PC-9 (cell line): ENCODE data around the gene DERL3. TPM values are rescaled to one million over a fixed set of nuclear protein-coding genes. Genes with fewer than 3 reads are reported as not detected.

Source experiments
- BruUV-seq: library from RNA; stranded (reverse); fragments of 400-500 nt; replicated peaks from 2 replicates; lab custom pipeline; 2021; lab: Mats Ljungman, UMichigan
- CTCF ChIA-PET: fragments of 300-600 bp; sonication (Branson Sonifier 250); formaldehyde crosslinking; loops from one replicate; lab custom pipeline; 2022; ENCODE audit warnings: antibody characterized with exemption; lab: Charles Lee
- POLR2A ChIA-PET: fragments of 300-600 bp; sonication (Branson Sonifier 250); formaldehyde crosslinking; loops from one replicate; lab custom pipeline; 2022; ENCODE audit warnings: antibody characterized with exemption; ENCODE audit not compliant: unreplicated experiment; lab: Charles Lee
- DNase-seq, 2 experiments: peaks; one replicate each; pipeline versions ENCODE4 v3.0.0 to v3.0.0-alpha.2; 2015 to 2022; ENCODE audit warnings: mixed read lengths in 1 of 2
- H2AFZ ChIP-seq: fragments of 200-600 bp; sonication (generic); 2 replicates; pipeline ENCODE4 v1.8.1; 2017; ENCODE audit warnings: antibody characterized with exemption
- H3F3A ChIP-seq: fragments of 200-600 bp; sonication (generic); 2 replicates; pipeline ENCODE4 v1.8.1; 2017; ENCODE audit warnings: antibody characterized with exemption, mild to moderate bottlenecking, low read depth; ENCODE audit not compliant: insufficient read depth
- H3K27ac ChIP-seq: fragments of 200-600 bp; sonication (generic); 2 replicates; pipeline ENCODE4 v1.6.1; 2016; ENCODE audit warnings: mixed run types
- H3K27me3 ChIP-seq: fragments of 200-600 bp; sonication (generic); 2 replicates; pipeline ENCODE4 v1.6.1; 2016; ENCODE audit warnings: low read depth, mixed run types; ENCODE audit not compliant: insufficient read depth
- H3K36me3 ChIP-seq: fragments of 200-600 bp; sonication (generic); 2 replicates; pipeline ENCODE4 v1.6.1; 2016; ENCODE audit warnings: low read depth, mixed run types
- H3K4me1 ChIP-seq: fragments of 200-600 bp; sonication (generic); replicated peaks from 2 replicates; pipeline ENCODE4 v1.6.1; 2016; ENCODE audit warnings: mixed run types; ENCODE audit not compliant: insufficient read depth
- H3K4me2 ChIP-seq: fragments of 200-600 bp; sonication (generic); 2 replicates; pipeline ENCODE4 v1.6.1; 2017; ENCODE audit warnings: mixed run types
- H3K4me3 ChIP-seq: fragments of 200-600 bp; sonication (generic); 2 replicates; pipeline ENCODE4 v1.6.1; 2016; ENCODE audit warnings: mixed run types
- H3K79me2 ChIP-seq: fragments of 200-600 bp; sonication (generic); 2 replicates; pipeline ENCODE4 v1.6.1; 2017; ENCODE audit warnings: low read depth, mixed run types
- H3K9me2 ChIP-seq: fragments of 200-600 bp; sonication (generic); 2 replicates; pipeline ENCODE4 v1.8.1; 2017; ENCODE audit warnings: mild to moderate bottlenecking; ENCODE audit not compliant: insufficient read depth
- H3K9me3 ChIP-seq: fragments of 200-600 bp; sonication (generic); 2 replicates; pipeline ENCODE4 v1.8.1; 2016; ENCODE audit warnings: low read depth; ENCODE audit not compliant: insufficient read depth
- H4K20me1 ChIP-seq: fragments of 200-600 bp; sonication (generic); 2 replicates; pipeline ENCODE4 v1.8.1; 2017; ENCODE audit not compliant: insufficient read depth
- CTCF ChIP-seq: fragments of 200-600 bp; sonication (generic); conservative IDR thresholded peaks from 2 replicates; pipeline ENCODE4 v1.6.1; 2017; ENCODE audit warnings: mixed run types, antibody characterized with exemption, mild to moderate bottlenecking, moderate library complexity
- EZH2 ChIP-seq: fragments of 200-600 bp; sonication (generic); IDR thresholded peaks from 2 replicates; pipeline ENCODE4 v1.8.0; 2017; ENCODE audit warnings: antibody characterized with exemption, low read depth
- intact Hi-C: fragments of 100-400 bp; cut with micrococcal nuclease; formaldehyde crosslinking; loops from one replicate; pipeline ENCODE4 v1.10.0; 2022; ENCODE audit not compliant: unreplicated experiment
- total RNA-seq: library from RNA; stranded (reverse); gene quantifications from 2 replicates; pipeline ENCODE4 v1.2.3, GENCODE V29; 2021

Gene DERL3
- total RNA-seq, 1 experiment from 2014 or later: 0.41 TPM

- no peaks in the 10 kb centered on the region for H3K9me3 ChIP-seq
- no peaks in the 10 kb centered on the region for H3K27me3 ChIP-seq
- ChIA-PET CTCF (no interaction called here), POLR2A (no interaction called here)
- H3K9me2 ChIP-seq: no peaks in the 10 kb centered on the region
- no peaks in the 10 kb centered on the region for H3F3A ChIP-seq
- no peaks in the 10 kb centered on the region for H3K4me1 ChIP-seq
- intact Hi-C loops: no loop called here
- H3K36me3 ChIP-seq: no peaks in the 10 kb centered on the region
- no TSS peak for BruUV-seq
- TF ChIP-seq CTCF: no peak
- TF ChIP-seq EZH2: no peak
- no peak overlapping the region for H3K4me2 ChIP-seq
- no peaks in the 10 kb centered on the region for H4K20me1 ChIP-seq
- H2AFZ ChIP-seq: no peak overlapping the region
- H3K4me3 ChIP-seq: no peak overlapping the region
- no peak for DNase-seq
- H3K27ac ChIP-seq: no peak overlapping the region
- no peaks in the 10 kb centered on the region for H3K79me2 ChIP-seq
Observed at GRCh38 chr22:23882370-23882769, 43.6 kb upstream of the DERL3 start.

- H3K79me2 ChIP-seq: no peaks in the 10 kb centered on the region
- no peak overlapping the region for H3K4me2 ChIP-seq
- intact Hi-C loops: no loop called here
- no peaks in the 10 kb centered on the region for H3K9me3 ChIP-seq
- no TSS peak for BruUV-seq
- POLR2A ChIA-PET: no interaction called here
- H3K27ac ChIP-seq: no peak overlapping the region
- H3K4me1 ChIP-seq: no peaks in the 10 kb centered on the region
- no peak for DNase-seq
- CTCF ChIA-PET: no interaction called here
- no peaks in the 10 kb centered on the region for H3K36me3 ChIP-seq
- H3K9me2 ChIP-seq: no peaks in the 10 kb centered on the region
- no peaks in the 10 kb centered on the region for H3K27me3 ChIP-seq
- TF ChIP-seq CTCF: no peak
- no peak overlapping the region for H2AFZ ChIP-seq
- H3F3A ChIP-seq: no peaks in the 10 kb centered on the region
- no peak overlapping the region for H3K4me3 ChIP-seq
- no peaks in the 10 kb centered on the region for H4K20me1 ChIP-seq
Observed at GRCh38 chr22:23878219-23878618, 39.4 kb upstream of the DERL3 start.

GRCh38 chr22:23877566-23877965 is 38.8 kb upstream of the DERL3 start:
- Histone ChIP-seq H3K36me3 (no peaks in the 10 kb centered on the region), H3K27me3 (no peaks in the 10 kb centered on the region), H3K4me3 (no peak overlapping the region), H3K4me1 (no peaks in the 10 kb centered on the region), H3K9me2 (no peaks in the 10 kb centered on the region), H3F3A (no peaks in the 10 kb centered on the region), H3K79me2 (no peaks in the 10 kb centered on the region), H3K27ac (no peak overlapping the region), H2AFZ (no peak overlapping the region), H3K4me2 (no peak overlapping the region), H3K9me3 (no peaks in the 10 kb centered on the region), H4K20me1 (no peaks in the 10 kb centered on the region)
- CTCF ChIA-PET: no interaction called here
- no TSS peak for BruUV-seq
- POLR2A ChIA-PET: no interaction called here
- intact Hi-C loops: no loop called here
- TF ChIP-seq CTCF (no peak), EZH2 (no peak)
- DNase-seq: no peak
